IPS-NIHi7 (cell line): ENCODE data around the gene CTCFL.

Experiments
- DNase-seq: peaks from one replicate; pipeline ENCODE4 v3.0.0; 2012; ENCODE audit warnings: mixed read lengths; ENCODE audit errors: extremely low spot score

Gene CTCFL

GRCh38 chr20:57560554-57561355, 35.8 kb upstream of the CTCFL start, which contains the start of gene PCK1:
PCK1 (plus strand) TSS chr20:57561110; CDS start chr20:57561412, 302 bp downstream.
- DNase-seq = no peak

- DNase-seq = no peak
These were observed 35.0 kb upstream of the CTCFL start for GRCh38 chr20:57559658-57560553.

GRCh38 chr20:57559289-57559634, 34.3 kb upstream of the CTCFL start:
- no peak for DNase-seq

DNA sequence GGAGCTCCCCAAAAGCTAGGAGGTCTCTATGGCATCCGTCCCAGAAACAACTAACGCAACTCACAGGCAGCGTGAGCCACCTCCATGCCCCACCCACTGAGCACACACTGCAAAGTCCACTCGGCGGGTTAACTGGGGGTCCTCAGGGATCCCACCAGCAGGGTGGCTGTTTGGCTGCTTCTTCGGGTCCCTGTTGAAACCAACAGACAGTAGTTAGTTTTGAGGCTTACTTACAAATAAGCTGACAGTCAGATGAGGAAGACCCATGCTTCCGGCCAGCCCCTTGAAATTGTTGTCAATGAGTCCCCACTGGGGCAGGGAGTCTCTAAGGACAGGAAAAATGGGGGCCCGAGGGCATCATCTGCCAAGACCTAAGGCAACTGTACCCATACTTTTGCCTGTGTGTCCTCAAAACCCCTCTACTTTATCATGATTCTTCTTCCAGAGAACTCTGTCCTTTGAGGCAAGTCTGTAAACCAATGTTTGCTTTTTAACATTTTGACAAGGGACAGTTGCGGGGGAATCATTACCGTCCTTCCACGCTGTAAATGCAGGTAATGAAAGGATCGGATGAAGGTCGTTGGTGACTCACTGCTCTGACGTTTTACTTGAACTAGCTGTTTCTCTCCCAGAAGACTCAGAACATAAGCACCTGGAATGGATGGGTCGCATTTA, 33.8 kb upstream of the CTCFL start:
- no peak for DNase-seq

DNA sequence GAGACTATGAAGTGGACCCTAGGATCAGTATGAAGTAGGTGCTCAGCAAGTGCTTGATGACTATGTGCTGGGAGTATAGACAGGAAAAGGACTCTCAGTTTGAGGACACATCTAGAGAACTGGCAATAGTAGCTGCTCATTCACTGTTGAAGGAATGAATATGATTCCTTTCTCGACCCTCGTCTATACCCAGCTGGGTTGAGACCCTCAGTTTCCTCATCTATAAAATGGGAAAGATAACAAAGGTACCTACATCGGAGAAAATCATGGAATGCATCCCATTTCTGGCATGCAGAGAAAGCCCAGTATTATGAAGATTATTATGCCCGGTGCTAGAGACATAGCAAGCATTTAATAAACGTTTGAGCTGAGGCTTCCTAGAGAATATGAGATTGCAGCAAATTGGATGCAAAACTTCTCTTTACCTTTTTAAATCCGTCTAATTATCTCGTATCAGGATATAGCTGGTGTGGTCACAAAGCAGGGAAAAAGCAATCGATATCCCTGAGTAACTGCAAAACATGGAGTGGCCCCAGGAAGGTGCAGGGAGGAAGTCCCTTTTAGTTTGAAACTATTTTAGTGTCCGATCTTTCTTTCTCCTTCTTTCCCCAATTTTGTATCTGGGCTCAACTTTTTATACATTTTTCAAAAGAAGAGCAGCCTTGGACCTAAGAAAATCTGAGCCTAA, 33.1 kb upstream of the CTCFL start:
- no peak for DNase-seq

GRCh38 chr20:57556980-57557274, 32.0 kb upstream of the CTCFL start:
- DNase-seq = no peak

- no peak for DNase-seq
These were observed 30.7 kb upstream of the CTCFL start for GRCh38 chr20:57555457-57556184.

GRCh38 chr20:57553376-57554018, 28.6 kb upstream of the CTCFL start:
- no peak for DNase-seq

DNA sequence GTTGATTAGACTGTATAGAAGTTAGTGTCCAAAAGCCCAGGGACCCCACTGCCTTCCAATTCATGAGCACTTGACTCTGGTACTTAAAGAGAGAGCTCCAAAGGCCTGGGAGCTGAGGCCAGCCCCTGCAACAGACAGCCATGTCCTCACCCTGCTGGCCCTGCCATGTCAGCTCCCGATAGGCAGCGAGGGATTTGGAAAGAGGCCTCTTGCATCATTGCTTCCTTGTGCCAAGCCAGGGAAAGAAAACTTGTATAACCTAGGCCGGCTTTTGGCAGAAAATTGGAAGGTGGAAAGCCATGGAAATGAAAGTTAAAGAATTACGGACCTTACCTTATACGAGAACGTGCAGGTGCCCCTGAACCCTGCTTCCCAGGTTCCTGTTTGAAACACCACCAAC, 27.5 kb upstream of the CTCFL start:
- DNase-seq = no peak

DNA sequence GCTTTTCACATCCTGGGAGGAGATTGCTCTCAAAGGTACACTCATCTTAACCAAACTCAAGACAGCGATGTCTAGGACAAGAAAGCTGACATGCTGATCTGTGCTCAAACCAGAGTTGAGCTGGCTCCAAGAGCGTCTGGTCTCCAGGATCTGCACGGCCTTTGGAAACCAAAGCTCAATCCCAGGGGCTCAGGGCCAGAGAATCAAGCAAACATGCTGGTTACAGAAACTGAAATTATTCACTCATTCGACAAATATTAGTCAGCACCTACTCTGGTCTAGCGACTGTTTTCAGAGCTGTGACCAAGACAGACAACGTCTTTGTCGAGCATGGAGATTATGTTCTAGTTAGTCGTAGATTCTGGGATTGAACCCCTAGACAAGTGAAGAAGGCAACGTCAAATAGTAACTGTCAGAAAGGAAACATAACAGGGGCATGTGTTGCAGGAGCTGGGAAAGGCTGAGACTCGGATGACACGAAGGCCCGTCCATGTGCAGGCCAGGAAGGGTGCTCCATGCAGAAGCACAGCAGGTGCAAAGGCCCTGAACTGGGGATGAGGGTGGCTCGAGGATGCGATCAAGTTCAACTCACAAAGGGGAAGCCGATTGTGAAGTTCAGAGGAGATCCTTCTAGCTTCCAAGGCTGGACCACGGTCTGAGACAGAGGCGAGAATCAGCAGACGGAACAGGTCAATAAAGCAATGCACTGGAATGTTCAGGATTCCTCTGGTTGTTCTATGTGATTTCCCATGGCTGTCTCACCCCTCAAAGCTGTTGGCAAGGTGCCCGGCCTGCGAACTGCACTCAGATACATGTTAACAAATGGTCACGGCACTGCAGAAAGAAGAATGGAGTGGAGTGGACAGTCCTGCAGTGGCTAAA, 23.5 kb upstream of the CTCFL start:
- no peak for DNase-seq

DNA sequence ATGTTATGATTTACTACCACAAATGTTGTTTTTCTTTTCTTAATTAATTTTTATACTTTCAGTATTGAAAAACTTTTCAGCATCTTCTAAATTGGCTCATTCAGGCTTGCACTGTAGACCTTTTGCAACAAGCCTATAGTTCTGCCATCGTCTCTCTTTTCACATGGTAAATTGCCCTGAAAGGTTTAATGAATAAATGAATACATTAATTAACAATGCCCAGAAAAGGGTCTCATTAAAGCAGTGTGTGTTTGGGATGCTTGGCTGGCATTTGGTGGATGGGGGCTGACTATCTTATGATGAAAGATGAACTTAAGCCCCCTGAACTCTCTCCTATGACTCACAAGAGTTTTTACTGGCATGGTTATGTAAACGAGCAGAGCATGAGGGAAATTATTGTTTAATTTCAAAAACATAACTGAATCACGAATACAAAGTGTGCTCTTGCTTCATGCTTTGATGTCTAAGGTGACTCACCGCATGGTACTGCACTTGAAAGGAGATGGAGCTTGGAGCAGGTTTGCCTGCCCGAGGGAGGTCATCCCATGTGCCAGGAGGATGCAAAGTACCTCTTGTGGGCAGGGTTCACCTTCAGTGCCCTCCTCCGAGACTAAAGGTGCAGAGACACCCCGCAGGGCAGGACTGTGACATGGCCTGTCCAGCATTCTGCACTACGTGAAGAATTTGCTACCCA, 22.2 kb upstream of the CTCFL start:
- DNase-seq = no peak

DNA sequence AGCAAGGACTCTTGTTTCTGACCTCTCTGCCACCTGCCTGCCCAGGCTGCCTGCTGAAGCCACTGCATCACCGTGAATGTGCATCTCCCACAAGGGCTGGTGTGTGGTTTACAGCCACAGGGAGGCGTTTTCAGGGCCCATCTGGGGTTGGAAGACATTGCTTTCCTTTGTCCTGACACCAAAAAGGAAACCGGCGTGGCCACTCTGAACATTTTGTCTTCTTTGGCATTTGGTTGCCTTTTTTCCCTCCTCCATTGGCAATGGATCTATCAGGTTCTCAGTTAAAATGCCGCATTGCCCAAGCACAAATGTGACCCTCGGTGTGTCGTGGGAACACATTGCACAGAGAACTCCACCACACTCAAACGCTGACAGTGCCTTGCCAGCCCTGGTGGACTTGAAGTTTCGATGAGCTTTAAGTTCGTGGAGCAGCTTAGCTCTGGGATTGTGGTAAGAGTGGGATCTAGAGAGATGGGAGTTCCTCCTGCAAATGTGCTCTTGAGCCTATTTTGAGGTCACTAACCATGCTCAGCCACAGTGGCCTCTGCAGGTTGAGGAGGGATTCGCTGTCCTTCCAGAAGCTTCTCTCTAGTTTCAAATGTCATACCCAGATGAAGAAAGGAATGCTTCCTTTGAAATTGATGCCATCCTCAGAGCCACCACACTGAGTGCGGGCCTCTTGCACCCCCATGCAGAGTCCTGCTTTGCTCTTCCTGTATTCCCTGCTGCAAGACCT, 21.2 kb upstream of the CTCFL start:
- no peak for DNase-seq

- DNase-seq = no peak
These were observed 20.1 kb upstream of the CTCFL start for GRCh38 chr20:57544838-57545564.

DNA sequence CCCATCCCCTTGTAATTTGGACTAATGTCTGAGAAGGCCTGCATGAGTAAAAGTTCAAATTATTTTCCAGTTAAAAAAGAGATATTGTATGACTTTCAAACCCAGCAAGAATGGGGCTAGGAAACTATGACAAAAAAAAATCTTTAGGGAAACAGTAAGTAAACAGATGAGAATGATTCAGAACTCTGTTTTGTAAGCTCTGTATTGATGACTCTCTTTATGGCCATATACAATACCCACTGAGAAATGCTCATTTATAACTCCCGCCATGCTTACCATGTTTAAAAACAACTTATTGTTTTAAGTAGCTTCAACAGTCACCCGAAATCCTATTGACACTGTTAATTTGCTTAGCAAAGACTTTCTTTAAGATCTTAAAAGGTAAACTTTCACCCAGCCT, 18.8 kb upstream of the CTCFL start:
- DNase-seq = no peak

DNA sequence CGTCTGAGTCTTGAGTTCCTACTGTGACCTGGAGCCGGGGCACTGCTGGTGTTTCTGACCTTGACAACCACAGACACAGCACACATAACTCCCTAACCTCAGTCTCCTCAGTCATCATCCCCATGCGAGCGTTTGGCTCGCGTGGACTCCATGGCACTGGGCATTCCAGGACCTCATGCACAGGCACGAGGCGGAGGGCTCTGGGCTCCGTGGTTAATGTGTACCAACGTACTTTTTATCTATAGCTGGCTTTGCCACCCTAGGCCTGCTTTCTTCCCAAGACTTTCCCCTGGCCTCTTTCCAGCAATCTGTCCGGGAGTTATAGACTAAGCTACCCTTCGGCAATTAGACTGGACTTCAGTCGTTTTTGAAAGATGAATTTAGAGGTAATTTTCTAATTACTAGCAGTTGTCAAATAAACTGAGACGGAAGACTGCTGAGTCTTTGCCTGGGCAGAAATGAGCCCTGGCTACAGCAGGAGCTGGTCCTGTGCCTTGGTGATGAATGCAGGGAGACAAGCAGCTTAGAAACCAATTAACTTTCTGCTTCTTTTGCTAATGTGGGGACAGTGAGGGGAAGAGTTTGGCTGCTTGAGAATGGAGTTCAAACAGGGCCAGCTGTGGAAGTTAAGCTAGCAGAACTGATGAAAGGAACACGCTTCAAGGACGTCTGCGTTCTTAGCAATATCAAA, 16.1 kb upstream of the CTCFL start:
- DNase-seq = no peak

- no peak for DNase-seq
These were observed 14.9 kb upstream of the CTCFL start for GRCh38 chr20:57539889-57540288.

- DNase-seq = no peak
These were observed 12.9 kb upstream of the CTCFL start for GRCh38 chr20:57537822-57538221.
